ENCODE results near the gene E4F1. TPM values are rescaled to one million over a fixed set of nuclear protein-coding genes. Genes with fewer than 3 reads are reported as not detected.

The E4F1 gene
- total and polyA plus RNA-seq, 2 donors (not counting 3 experiments of a cell fraction or from before 2014, with no cell fraction given) = 28.6 to 32.7 TPM

GRCh38 chr16:2176047-2176446, 47.3 kb upstream of the E4F1 start:
- ChIA-PET CTCF (no interaction called here), POLR2A (no interaction called here)
- no peak overlapping the region for H3K4me2 ChIP-seq (ENCODE audit: insufficient read depth, low read length)
- H4K20me1 ChIP-seq (replicated peaks; ENCODE audit: control insufficient read depth, extremely low read depth, insufficient read depth, low read length) = no peaks in the 10 kb centered on the region
- no peak overlapping the region for H3K9ac ChIP-seq (replicated peaks; ENCODE audit: extremely low read depth, insufficient read depth, low read length)
- intact Hi-C loops (cut with micrococcal nuclease) = no loop called here
- TF ChIP-seq GATA2 (IDR thresholded peaks at IDR 0.05; ENCODE audit: insufficient read depth, insufficient read length, low read depth, low read length) (no peak), FOS (IDR thresholded peaks at IDR 0.05; ENCODE audit: borderline replicate concordance, insufficient read depth, low read length) (no peak), EZH2 (IDR thresholded peaks at IDR 0.05; ENCODE audit: borderline replicate concordance, low read depth, low read length, severe bottlenecking) (no peak), JUN (IDR thresholded peaks at IDR 0.05; ENCODE audit: borderline replicate concordance, insufficient read depth, insufficient read length, low read depth) (no peak), POLR2AphosphoS5 (IDR thresholded peaks at IDR 0.05; ENCODE audit: insufficient read depth, low read depth, low read length) (no peak), MAX (IDR thresholded peaks at IDR 0.05; ENCODE audit: insufficient read depth, insufficient read length) (no peak), CTCF (IDR thresholded peaks at IDR 0.05; ENCODE audit: extremely low read depth in 1 of 2, insufficient read depth in 1 of 2, low read depth in 1 of 2, low read length in 2 of 2) (no peak), MYC (IDR thresholded peaks at IDR 0.05; ENCODE audit: low read depth, low read length) (no peak), POLR2A (IDR thresholded peaks at IDR 0.05; ENCODE audit: low read depth, low read length) (no peak)
- FAIRE-seq (no peak), DNase-seq (ENCODE audit: low read depth, low spot score) (no peak)
- no peak overlapping the region for H3K4me3 ChIP-seq (replicated peaks in 1 of 3; ENCODE audit: insufficient read depth in 1 of 3, low read depth in 1 of 3, low read length in 3 of 3)
- H3K79me2 ChIP-seq (ENCODE audit: control insufficient read depth, insufficient read depth, low read length) = peaks cover 26% of the 10 kb centered on the region
- H3K9me3 ChIP-seq (replicated peaks; ENCODE audit: control insufficient read depth, insufficient read depth, low read length) = no peaks in the 10 kb centered on the region
- H3K27ac ChIP-seq (ENCODE audit: insufficient read depth, low read depth, low read length) = no peak overlapping the region
- no peaks in the 10 kb centered on the region for H3K27me3 ChIP-seq (ENCODE audit: control insufficient read depth in 2 of 2, insufficient read depth in 2 of 2, low read length in 2 of 2)
- peaks cover 13% of the 10 kb centered on the region for H3K4me1 ChIP-seq (ENCODE audit: control insufficient read depth, extremely low read depth, insufficient read depth, low read length)
- BruUV-seq (replicated peaks) = no TSS peak
- no peaks in the 10 kb centered on the region for H3K9me1 ChIP-seq (replicated peaks; ENCODE audit: control insufficient read depth, extremely low read depth, insufficient read depth, low read length)
- dilution Hi-C loops (cut with MboI; ENCODE audit: extremely low pct_ligation_motif_present, low sequenced_read_pairs) = no loop called here
- peaks cover 23 to 46% of the 10 kb centered on the region in 2 experiments for H3K36me3 ChIP-seq (ENCODE audit: control insufficient read depth in 2 of 2, extremely low read depth in 1 of 2, insufficient read depth in 2 of 2, low read length in 2 of 2)
- no peak overlapping the region for H2AFZ ChIP-seq (ENCODE audit: low read depth, low read length)

All from endothelial cell of umbilical vein (primary cell).